ENCODE measurements around the gene ZNF620. TPM values are rescaled to one million over a fixed set of nuclear protein-coding genes. Genes with fewer than 3 reads are reported as not detected.
"Not testable (repeated sequence)": the region's sequence is repeated elsewhere in the genome, so short reads cannot be mapped to it uniquely, and the experiment has no call there.

ZNF620 gene
- total RNA-seq, 1 experiment from 2014 or later, result 27.1 TPM

DNA sequence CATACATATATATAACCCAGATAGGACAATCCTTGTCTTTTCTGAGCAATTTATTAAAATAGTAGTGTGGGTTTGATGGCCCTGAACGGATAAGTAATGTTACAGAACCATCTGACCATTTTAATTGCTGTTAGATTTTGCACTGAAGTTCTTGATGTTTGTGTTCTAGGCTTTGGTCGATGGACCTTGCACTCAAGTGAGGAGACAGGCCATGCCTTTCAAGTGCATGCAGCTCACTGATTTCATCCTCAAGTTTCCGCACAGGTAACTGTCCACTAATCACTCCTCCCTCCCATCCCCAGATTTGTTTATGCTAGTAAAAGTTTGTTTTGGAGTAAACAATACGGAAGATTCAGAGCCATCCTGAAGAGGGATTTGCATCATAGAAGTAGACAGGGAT, 47.4 kb upstream of the ZNF620 start:
- H3K56ac ChIP-seq (ENCODE audit: insufficient read length, low read depth, low read length), result no peak overlapping the region
- H3K18ac ChIP-seq (ENCODE audit: insufficient read length, low read depth, low read length), result no peak overlapping the region
- H2BK15ac ChIP-seq (ENCODE audit: low read depth, low read length), result no peak overlapping the region
- peak overlapping the region; percentile 40 for H3K9ac ChIP-seq (ENCODE audit: extremely low read depth, insufficient read length, low read length)
- H3K14ac ChIP-seq (ENCODE audit: insufficient read depth, low read length), result no peak overlapping the region
- no peak overlapping the region for H2BK20ac ChIP-seq (ENCODE audit: low read depth, low read length, poor library complexity, severe bottlenecking)
- no peaks in the 10 kb centered on the region for H3K79me1 ChIP-seq (ENCODE audit: insufficient read depth, low read depth, low read length, poor library complexity, severe bottlenecking)
- peak overlapping the region; percentile 27 to 76 (median 44); a peak in 3 of 7 replicates for H3K27ac Mint-ChIP-seq
- no peak overlapping the region for H3T11ph ChIP-seq (ENCODE audit: low read length)
- H2BK120ac ChIP-seq (ENCODE audit: low read depth, low read length, poor library complexity, severe bottlenecking), result no peak overlapping the region
- no peak overlapping the region for H4K8ac ChIP-seq (replicated peaks; ENCODE audit: insufficient read length, low read depth, low read length)
- H3K4me3 Mint-ChIP-seq, result peak overlapping the region; percentile 81 to 85
- H3K9me3 ChIP-seq (ENCODE audit: control insufficient read depth, low read depth, low read length), result no peaks in the 10 kb centered on the region
- peaks cover 2% of the 10 kb centered on the region for H4K20me1 ChIP-seq (ENCODE audit: control insufficient read depth, insufficient read depth, insufficient read length)
- no peak overlapping the region for H3K27ac ChIP-seq (ENCODE audit: insufficient read length, low read depth, low read length)
- H3K23me2 ChIP-seq (ENCODE audit: insufficient read length, low read depth, low read length, poor library complexity, severe bottlenecking), result peaks cover 3% of the 10 kb centered on the region
- no peak overlapping the region for H2AK5ac ChIP-seq (ENCODE audit: insufficient read length, low read length)
- H3K4me1 ChIP-seq (ENCODE audit: insufficient read depth, low read length), result no peaks in the 10 kb centered on the region
- H3K27me3 ChIP-seq (ENCODE audit: insufficient read depth, low read length), result no peaks in the 10 kb centered on the region
- no peak overlapping the region for H2BK12ac ChIP-seq (ENCODE audit: insufficient read length, low read depth, low read length)
- H3K4me2 ChIP-seq (ENCODE audit: insufficient read depth, insufficient read length, low read length), result peak overlapping the region; percentile 70
- no peak overlapping the region for H4K5ac ChIP-seq (ENCODE audit: insufficient read length, low read depth, low read length)
- no peaks in the 10 kb centered on the region for H3K9me3 Mint-ChIP-seq
- WGBS (ENCODE audit: extremely low coverage, insufficient read length, low lambda C conversion rate), result no CpG with 5 or more reads among the region's 4 CpGs
- no peak overlapping the region for H4K91ac ChIP-seq (ENCODE audit: insufficient read length, low read depth, low read length)
- H3K79me2 ChIP-seq (ENCODE audit: insufficient read depth, low read length), result peaks cover 10% of the 10 kb centered on the region; the same call in 1 of the 2 replicates
- peaks cover 12 to 23% of the 10 kb centered on the region in 2 experiments for H3K4me1 Mint-ChIP-seq
- H3K4ac ChIP-seq (ENCODE audit: low read depth, low read length), result no peak overlapping the region
- TF ChIP-seq, protein P1, sequence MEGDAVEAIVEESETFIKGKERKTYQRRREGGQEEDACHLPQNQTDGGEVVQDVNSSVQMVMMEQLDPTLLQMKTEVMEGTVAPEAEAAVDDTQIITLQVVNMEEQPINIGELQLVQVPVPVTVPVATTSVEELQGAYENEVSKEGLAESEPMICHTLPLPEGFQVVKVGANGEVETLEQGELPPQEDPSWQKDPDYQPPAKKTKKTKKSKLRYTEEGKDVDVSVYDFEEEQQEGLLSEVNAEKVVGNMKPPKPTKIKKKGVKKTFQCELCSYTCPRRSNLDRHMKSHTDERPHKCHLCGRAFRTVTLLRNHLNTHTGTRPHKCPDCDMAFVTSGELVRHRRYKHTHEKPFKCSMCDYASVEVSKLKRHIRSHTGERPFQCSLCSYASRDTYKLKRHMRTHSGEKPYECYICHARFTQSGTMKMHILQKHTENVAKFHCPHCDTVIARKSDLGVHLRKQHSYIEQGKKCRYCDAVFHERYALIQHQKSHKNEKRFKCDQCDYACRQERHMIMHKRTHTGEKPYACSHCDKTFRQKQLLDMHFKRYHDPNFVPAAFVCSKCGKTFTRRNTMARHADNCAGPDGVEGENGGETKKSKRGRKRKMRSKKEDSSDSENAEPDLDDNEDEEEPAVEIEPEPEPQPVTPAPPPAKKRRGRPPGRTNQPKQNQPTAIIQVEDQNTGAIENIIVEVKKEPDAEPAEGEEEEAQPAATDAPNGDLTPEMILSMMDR (conservative IDR thresholded peaks at IDR 0.05), result no peak
- H3K23ac ChIP-seq (ENCODE audit: insufficient read length, low read depth, low read length), result no peak overlapping the region
- DNase-seq, result no peak
- no peaks in the 10 kb centered on the region for H3K27me3 Mint-ChIP-seq (ENCODE audit: low read depth)
- peaks cover 37 to 61% (median 54%) of the 10 kb centered on the region in 3 experiments for H3K36me3 Mint-ChIP-seq (ENCODE audit: insufficient read depth in 1 of 3, low read depth in 3 of 3)
- no peak overlapping the region for H2BK5ac ChIP-seq (ENCODE audit: insufficient read length, low read length)
- H2AFZ ChIP-seq (ENCODE audit: low read length), result no peak overlapping the region

DNA sequence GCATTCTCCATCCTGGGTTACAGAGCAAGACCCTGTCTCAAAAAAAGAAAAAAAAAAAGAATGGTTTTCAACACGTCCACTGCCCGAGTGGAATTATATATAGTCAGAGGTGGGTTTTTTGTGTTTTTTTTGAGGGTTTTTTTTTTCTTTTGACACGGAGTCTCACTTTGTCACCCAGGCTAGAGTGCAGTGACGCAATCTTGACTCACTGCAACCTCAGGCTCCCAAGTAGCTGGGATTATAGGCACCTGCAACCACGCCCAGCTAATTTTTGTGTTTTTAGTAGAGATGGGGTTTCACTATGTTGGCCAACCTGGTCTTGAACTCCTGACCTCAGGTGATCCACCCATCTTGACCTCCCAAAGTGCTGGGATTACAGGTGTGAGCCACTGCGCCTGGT, 45.4 kb upstream of the ZNF620 start:
- H3K27me3 ChIP-seq (ENCODE audit: insufficient read depth, low read length); H4K5ac ChIP-seq (ENCODE audit: insufficient read length, low read depth, low read length); H4K91ac ChIP-seq (ENCODE audit: insufficient read length, low read depth, low read length); H3K79me1 ChIP-seq (ENCODE audit: insufficient read depth, low read depth, low read length, poor library complexity, severe bottlenecking); H4K20me1 ChIP-seq (ENCODE audit: control insufficient read depth, insufficient read depth, insufficient read length); DNase-seq; H3K27me3 Mint-ChIP-seq (ENCODE audit: low read depth); H3K23me2 ChIP-seq (ENCODE audit: insufficient read length, low read depth, low read length, poor library complexity, severe bottlenecking); H4K8ac ChIP-seq (replicated peaks; ENCODE audit: insufficient read length, low read depth, low read length); H3K9me3 ChIP-seq (ENCODE audit: control insufficient read depth, low read depth, low read length); H2BK15ac ChIP-seq (ENCODE audit: low read depth, low read length); H3K4me1 ChIP-seq (ENCODE audit: insufficient read depth, low read length); H2BK120ac ChIP-seq (ENCODE audit: low read depth, low read length, poor library complexity, severe bottlenecking); H3K4ac ChIP-seq (ENCODE audit: low read depth, low read length); H3K9me3 Mint-ChIP-seq; H3K4me2 ChIP-seq (ENCODE audit: insufficient read depth, insufficient read length, low read length); H3K27ac ChIP-seq (ENCODE audit: insufficient read length, low read depth, low read length); H2AFZ ChIP-seq (ENCODE audit: low read length); H3K9ac ChIP-seq (ENCODE audit: extremely low read depth, insufficient read length, low read length); H3T11ph ChIP-seq (ENCODE audit: low read length); H2BK5ac ChIP-seq (ENCODE audit: insufficient read length, low read length); H3K14ac ChIP-seq (ENCODE audit: insufficient read depth, low read length); H3K23ac ChIP-seq (ENCODE audit: insufficient read length, low read depth, low read length); H3K4me3 Mint-ChIP-seq; H2AK5ac ChIP-seq (ENCODE audit: insufficient read length, low read length); H3K79me2 ChIP-seq (ENCODE audit: insufficient read depth, low read length); H3K18ac ChIP-seq (ENCODE audit: insufficient read length, low read depth, low read length); H3K56ac ChIP-seq (ENCODE audit: insufficient read length, low read depth, low read length); H2BK20ac ChIP-seq (ENCODE audit: low read depth, low read length, poor library complexity, severe bottlenecking); H2BK12ac ChIP-seq (ENCODE audit: insufficient read length, low read depth, low read length): not testable (repeated sequence)
- peaks cover 40 to 72% (median 64%) of the 10 kb centered on the region in 3 experiments for H3K36me3 Mint-ChIP-seq (ENCODE audit: insufficient read depth in 1 of 3, low read depth in 3 of 3)
- no CpG with 5 or more reads among the region's 6 CpGs for WGBS (ENCODE audit: extremely low coverage, insufficient read length, low lambda C conversion rate)
- peaks cover 19 to 29% of the 10 kb centered on the region in 2 experiments for H3K4me1 Mint-ChIP-seq
- H3K27ac Mint-ChIP-seq, result 0 out of 7 replicates have a peak overlapping the region, but pooled peaks of 1 of the 3 experiments have one; percentile 55

Measured in H9 (cell line).